GM18520 (cell line): Measurements from ENCODE around the gene PRR7.

Experiments used
- ATAC-seq: cut with Tn5 transposase; IDR thresholded peaks from one replicate; pipeline ENCODE4 v1.9.1; 2021; ENCODE audit not compliant: unreplicated experiment

The PRR7 gene

DNA sequence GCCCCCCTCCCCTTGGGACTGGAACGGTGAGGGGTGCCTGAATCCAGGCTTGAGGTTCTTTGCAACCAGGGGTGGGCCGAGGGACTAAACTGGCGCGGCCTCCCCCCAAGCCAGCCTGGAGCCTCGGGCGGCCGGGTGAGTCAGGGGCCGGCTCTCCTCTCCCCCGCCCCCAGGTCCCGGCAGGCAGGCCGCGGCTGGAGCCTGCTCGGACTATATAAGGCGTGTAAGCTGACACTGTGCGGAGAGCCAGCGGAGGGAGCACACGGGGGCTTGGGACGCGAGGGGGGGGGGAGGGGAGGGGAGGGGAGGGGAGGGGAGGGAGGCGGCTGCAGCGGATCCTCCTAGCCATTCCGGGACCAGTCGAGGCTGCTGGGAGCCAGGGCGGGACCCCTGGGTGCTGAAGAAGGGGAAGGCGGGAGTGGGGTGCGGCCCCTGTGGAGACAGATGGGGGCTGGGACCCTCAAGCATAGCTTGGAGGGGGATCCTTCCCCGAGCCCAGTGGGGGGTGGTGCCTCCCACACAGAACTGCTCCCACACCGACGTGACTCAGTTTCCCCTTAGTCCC lies 50.2 kb downstream of the PRR7 start:
- no peak for ATAC-seq

DNA sequence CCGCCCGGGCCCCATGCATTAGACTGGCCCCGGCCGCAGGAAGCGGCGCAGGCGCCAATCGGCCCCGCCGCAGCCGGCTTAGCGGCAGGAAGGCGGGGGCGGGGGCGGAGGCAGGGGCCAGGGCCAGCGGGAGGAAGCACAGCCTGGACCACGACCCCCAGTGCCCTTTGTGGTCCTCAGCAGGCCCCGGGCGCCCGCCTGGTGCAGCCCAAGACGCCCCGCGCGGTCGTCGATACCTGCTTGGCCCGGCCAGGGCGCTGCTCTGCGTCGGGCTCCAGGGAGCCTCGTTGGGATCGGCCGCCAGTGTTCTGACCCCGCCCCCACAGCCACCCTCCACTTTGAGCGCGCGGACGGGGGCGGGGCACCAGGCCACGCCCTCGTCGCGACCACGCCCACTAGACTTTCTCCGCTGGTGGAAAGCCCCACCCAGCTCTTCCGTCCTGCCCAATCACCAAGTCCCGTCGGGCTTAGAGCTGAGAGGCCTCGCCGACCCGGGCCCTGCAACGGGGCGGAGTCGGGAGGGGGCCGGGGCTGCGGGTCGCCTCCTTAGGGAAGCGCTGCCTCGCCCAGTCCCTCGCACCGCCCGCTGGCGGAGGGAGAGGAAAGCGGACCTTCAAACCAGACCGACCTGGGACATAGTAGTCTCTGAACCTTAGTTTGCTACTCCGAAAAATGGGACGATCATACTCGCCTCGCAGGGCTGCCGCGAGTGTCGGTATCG lies 50.8 kb downstream of the PRR7 start, which contains the start of gene PDLIM7:
PDLIM7 (minus strand) TSS at position 313 of the 721 bp plus-strand sequence. CDS start 1,092 bp downstream, outside the sequence.
- peak; percentile 77 for ATAC-seq

DNA sequence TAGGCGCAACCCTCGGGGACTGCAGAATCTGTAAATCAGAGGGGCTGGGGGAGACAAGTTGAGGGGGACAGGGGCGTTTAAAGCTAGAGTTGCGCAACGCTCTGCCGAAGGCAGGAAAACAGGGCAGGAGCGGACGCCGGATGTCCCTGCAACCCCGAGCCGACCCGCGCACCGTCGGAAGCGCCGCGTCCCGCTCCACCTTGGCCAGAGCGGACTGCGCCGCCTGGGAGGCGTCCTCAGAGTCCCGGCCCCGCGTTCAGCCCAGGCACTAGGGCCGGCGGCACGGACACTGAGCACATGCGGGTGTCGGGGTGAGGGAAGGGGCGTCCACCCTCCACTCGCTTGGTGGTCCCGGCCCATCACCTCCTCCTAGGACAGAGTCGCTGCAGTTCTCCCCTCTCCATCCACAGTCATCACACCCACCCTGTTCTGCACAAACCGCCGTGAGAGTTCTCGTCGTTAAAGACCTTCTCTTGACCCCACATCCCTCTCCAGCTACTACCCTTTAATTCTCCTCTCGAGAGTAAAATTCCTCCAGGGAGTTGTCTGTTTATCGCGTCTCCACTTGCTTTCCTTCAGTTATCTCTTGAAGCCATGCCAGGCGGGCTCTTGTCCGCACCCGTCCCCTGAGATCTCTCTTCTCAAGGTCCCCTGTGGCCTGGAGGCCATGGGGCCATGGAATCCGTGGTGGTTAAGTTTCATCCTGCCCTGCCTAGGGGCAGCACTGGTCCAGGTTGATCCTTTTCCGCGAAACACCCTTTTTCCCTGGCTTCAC lies 51.6 kb downstream of the PRR7 start:
- ATAC-seq, result no peak

DNA sequence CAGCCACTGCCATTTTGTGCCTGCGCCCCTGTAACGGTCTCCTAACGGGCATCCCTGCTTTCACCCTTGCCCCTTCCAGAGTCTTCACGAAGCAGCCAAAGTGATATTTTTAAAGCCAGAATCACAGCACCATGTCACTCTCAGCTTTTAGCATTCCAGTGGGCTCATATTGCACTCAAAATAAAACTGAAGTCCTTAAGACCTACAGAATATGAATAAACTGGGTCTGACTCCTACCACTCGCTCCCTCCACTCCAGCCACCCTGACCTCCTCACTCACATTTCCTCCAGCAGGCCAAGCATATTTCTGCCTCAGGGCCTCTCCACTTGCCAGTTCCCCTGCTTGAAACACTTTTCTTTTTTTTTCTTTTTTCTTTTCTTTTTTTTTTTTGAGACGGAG lies 53.2 kb downstream of the PRR7 start:
- no peak for ATAC-seq

DNA sequence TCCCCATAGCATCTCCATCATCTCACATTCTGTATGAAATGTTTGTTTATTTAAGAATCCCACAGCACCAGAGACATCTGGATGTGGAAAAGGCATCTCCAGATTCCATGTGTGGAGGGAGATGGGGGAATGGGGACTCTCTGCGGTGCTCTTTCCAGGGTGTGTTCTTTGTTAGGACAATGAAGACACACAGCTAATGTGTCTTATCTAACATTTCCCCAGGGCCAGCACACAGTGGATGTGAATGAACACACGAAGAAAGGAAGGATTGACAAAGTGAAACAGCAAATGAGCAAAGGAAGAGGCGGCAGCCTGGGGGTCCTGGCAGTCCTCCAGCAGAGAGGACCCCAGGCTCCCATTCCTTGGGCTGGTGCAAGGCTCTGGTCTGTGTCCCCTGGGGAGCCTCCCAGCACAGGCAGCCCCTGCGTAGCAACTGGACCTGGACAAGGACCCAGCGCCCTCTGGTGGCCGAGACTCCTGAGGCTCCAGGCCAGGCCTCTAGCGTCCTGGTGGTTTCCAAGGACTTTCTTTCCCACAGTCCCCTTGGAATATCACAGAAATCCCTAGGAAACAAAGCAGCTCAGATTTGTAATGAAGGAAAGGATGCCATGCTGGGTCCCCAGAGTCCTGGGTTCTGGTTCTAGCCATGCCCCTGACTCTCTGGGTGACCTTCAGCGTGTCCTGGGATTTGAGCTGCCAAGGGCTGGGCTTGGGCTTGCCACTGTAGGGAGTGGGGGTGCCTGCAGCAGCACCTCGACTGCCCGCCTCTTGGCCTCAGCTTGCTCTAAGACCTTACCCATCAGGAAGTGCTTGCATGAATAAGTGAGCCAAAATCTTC lies 54.3 kb downstream of the PRR7 start:
- ATAC-seq, result no peak

DNA sequence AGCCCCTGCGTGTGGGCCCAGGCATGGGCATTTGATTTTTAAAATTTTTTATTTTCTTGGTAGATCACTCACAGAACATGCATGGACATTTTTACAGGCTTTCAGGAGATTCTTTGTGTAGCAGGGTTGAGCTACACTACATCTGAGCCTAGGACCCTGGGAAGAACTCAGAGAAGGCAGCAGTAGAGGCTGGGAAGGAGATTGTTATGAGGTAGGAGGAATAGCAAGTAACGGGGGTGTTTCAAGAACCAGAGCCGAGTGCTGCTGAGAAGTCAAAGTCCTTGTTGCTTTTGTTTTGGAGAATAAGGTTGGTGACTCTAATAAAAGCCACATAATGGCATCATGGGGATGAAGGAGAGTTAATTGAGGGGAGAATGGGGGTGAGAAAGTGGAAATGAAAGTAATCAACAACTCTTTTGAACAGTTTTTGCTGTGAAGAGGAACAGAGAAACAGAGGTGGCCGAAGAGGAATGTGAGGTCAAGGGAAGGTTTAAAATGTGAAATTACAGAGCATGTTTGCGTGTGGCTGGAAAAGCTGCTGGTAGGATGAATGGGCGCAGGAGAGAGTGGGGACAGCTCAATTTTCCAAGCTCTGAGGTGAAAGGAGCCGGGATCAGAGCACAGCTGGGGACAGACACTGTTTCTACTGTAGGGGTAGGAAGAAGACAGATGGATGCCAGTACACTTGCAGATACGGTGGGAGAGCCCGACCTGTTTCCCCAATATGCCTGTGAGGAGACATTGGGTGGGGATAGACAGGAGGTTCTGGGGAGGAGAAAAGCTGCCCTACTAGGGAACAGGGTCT lies 55.5 kb downstream of the PRR7 start:
- no peak for ATAC-seq

DNA sequence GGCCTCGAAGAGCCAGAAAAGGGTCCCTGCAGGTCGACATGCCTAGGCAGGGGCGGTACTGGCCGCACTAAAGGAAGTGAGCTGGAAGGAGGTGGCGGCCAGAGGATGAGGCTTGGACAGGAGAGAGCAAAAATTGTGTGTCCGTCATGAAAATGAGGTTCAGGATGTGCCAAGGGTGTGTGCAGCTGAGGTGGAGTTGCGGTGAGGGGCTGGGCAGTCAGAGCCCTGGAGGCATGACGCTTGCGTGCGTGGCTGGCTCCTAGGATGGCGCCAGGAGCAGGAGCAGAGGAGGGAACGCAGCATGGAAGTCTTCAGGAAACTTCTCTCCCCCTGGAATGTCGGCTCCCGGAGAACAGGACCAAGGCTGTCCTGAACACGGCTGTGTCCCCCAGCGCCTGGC lies 56.3 kb downstream of the PRR7 start:
- no peak for ATAC-seq

DNA sequence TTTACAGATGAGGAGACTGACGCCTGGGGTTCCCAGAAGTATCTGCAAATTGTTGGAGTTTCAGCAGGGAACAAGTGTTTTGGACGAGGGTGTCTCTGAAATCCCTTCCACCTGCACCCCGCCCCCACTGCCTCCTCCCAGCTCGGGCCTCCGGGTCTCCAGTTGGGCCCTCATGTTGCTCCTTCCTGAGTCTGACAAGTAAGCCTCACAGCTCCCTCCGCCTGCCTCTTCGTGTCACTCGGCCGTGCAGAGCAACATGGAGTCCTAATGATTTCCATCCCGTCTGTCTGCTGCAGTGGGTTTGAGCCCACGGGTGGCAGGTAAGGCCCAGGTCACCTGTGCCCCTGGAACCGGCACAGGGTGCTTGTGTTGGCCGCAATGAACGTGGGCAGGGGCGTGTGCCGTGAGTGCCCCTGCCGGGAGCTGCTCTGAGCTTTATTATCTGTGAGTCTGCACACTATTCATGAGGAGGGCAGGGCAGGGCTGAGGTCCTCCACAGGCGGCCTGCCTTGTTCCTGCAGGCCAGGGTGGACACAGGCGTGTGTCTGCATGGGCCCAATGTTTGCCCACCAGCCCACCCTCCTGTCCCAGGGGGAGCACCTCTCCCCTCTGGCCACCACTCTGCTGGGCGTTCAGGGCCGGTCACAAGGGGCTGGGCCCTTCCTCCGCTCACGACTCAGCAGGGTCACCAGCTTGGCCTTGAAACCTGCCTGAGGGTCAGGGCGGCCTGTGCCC lies 56.9 kb downstream of the PRR7 start:
- no peak for ATAC-seq

DNA sequence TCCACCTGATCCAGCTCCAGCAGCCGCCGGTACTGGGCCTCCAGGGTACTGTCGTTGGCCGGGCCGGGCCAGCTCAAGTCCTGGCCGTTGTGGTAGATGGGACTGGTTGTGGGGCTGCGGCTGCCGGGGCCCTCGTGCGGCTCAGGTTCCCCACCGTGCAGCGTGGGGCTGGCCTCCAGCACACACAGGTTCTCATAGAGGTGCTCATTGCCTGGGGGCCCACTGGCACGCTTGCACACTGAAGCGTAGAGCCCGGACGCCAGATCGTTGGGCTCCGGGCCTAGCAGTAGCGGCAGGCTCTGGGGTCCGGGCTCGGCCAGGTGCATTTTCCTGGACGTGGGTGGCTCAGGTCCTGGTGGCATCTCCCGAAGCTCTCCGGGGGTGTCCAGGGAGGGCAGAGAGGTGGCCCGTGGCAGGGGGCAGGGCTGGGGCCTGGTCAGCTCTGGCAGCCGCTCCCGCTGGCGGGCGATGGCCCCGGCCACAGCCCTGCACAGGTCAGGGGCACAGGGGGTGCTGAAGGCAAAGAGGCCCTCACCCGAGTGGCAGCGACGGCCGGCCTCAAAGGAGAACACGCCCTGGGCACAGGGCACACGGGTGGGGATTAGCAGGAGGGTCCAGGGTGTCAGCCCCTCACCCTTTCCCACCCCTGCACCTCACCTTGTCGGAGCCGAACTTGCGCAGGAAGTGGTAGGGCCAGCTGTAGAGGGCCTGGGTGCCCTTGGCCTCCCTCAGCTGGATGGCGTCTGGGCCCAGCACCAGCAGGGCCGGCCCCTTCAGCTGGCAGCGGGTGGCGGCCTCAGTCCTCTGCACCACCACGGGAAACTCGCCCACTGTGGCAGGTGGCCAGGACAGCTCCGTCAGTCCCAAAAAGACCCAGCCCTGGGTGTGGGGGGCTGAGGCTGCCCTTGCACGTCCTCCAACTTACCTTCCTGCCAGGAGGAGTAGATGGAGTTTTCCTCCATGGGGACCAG lies 57.8 kb downstream of the PRR7 start:
- no peak for ATAC-seq

DNA sequence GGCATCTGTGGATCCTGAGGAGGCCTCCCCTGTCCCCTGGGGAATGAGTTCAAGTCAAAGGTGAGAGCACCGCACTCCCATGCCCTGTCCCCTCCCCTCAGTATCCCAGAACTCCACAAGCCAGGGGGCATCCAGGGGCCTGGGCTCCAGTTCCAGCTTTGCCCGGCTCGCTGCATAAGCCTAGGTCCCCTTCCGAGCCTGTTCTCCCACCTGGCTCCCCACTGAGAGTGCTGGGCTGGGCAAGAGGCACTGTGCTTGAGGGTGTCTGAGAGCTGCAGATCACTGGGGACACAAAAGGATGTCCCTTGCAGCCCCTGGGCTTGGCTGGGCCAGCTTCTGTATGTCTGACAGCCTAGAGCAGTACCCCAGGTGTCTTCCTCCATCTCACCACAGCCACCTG lies 58.5 kb downstream of the PRR7 start:
- ATAC-seq, result no peak
